ENCODE results near the gene MGMT. TPM values are rescaled to one million over a fixed set of nuclear protein-coding genes. Genes with fewer than 3 reads are reported as not detected.

Gene MGMT
- total RNA-seq, 2 donors from 2014 or later, result 18.3 to 25.5 TPM

DNA sequence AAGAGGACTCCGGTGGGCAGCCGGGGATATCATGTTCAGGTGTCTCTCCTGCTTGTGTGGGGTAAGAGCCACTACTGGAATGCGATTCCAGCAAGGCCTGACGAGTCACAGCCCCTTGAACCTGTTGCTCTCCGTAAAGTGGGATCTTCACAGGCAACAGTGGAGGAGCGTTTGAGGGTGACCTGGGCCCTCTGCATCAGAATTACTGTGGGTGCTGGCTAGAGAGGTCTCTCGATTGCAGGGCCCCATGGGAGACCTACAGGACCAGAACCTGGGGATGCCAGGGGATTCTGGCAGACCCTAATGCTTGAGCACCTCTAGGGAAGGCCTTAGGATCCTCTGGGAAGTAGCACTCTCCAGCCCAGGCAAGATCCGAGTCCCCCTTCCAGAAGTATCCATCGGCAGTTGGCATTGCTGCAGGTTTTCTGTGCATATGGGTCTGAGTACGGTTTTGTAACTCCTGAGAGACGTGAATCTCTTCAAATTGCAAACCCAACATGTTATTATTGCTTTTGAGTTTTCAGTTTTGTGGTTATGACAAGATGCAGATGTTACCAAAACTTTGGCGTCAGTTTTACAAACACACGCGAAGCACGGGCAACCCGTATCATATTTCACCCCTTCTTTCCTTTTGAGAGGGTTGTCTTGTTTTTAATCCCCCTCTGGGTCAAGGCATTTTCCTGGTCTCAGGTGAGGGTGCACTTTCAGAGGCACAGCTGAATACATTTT lies 4.6 kb downstream of the MGMT start:
- ATAC-seq (ENCODE audit: insufficient number of reproducible peaks, low FRiP score, low read depth), result no peak
- no peak for DNase-seq (ENCODE audit: low spot score)
- H3K4me3 ChIP-seq, result no peak overlapping the region
- TF ChIP-seq, protein P1, sequence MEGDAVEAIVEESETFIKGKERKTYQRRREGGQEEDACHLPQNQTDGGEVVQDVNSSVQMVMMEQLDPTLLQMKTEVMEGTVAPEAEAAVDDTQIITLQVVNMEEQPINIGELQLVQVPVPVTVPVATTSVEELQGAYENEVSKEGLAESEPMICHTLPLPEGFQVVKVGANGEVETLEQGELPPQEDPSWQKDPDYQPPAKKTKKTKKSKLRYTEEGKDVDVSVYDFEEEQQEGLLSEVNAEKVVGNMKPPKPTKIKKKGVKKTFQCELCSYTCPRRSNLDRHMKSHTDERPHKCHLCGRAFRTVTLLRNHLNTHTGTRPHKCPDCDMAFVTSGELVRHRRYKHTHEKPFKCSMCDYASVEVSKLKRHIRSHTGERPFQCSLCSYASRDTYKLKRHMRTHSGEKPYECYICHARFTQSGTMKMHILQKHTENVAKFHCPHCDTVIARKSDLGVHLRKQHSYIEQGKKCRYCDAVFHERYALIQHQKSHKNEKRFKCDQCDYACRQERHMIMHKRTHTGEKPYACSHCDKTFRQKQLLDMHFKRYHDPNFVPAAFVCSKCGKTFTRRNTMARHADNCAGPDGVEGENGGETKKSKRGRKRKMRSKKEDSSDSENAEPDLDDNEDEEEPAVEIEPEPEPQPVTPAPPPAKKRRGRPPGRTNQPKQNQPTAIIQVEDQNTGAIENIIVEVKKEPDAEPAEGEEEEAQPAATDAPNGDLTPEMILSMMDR (IDR thresholded peaks at IDR 0.05), result no peak
- H3K27me3 ChIP-seq (replicated peaks; ENCODE audit: insufficient read depth), result no peaks in the 10 kb centered on the region
- H3K4me1 ChIP-seq (ENCODE audit: control insufficient read depth in 1 of 2, low read depth in 2 of 2), result peaks cover 4 to 12% of the 10 kb centered on the region in 2 donors
- peaks cover 4% of the 10 kb centered on the region for H3K36me3 ChIP-seq
- H3K9me3 ChIP-seq, result no peaks in the 10 kb centered on the region
- H3K27ac ChIP-seq, result no peak overlapping the region

DNA sequence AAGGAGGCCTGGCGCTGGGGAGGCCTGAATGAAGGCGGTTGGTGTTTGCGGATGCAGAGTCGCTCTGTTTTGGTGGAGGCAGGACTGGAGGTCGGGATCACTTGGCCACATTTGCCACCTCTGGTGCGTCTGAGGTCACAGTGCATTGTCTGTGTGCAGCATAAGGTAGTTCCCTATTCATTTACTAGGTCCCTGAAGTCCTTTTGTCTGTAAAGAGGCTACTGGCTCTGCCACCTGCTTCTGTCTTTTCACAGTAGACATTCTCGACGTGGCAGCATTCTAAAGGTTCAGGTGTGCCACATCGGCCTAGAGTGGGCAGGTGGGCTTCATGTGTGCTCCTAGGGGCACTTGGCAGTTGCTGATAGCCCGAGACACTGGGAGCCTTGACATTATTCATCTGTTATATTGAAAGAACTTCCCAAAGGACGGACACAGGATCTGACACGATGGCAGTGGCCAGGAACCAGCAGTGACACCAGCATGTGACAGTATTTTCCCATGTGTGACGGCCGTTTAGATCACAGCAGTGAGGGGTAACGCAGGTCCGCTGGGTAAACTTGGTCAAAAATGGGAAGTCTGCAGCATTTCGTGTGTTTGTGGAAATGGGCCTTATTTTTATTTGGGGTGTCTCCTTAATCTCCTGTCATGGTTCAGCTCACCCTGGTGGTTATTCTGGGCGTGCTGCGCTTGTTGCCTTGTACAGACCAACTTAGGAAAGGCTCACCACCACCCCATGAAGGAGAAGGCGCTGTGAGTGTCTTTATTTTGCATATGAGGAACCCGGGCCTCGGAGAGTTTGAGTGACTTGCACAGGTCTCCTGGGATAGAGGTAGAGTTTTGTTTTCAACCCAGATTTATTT lies 5.9 kb downstream of the MGMT start:
- peaks cover 4% of the 10 kb centered on the region for H3K36me3 ChIP-seq
- DNase-seq (ENCODE audit: low spot score), result no peak

DNA sequence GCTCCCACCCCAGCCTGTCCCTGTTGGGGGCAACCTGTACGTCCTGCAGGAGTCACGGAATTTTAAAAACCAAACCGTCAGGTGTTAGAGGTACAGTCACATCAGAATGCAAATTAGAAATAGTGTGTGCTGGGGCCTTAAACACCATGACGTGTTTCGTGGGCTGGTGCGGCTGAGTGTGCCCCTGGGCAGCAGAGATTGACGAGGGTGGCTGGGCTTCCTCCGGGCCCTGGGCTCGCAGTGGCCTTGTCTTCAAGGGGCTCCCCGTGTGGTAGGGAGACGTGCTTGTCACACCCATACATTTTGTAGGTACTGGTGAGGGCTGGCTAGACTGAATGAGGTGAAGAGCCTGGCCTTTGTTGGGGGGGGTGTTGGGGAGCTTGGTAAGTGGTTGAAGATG lies 7.6 kb downstream of the MGMT start:
- DNase-seq (ENCODE audit: low spot score) (no peak), ATAC-seq (ENCODE audit: insufficient number of reproducible peaks, low FRiP score, low read depth) (no peak)
- H3K9me3 ChIP-seq, result no peaks in the 10 kb centered on the region
- TF ChIP-seq, protein P1 (IDR thresholded peaks at IDR 0.05), result no peak
- no peak overlapping the region for H3K27ac ChIP-seq
- H3K27me3 ChIP-seq (replicated peaks; ENCODE audit: insufficient read depth), result no peaks in the 10 kb centered on the region
- H3K36me3 ChIP-seq, result peaks cover 4% of the 10 kb centered on the region
- H3K4me3 ChIP-seq, result no peak overlapping the region
- no peaks in the 10 kb centered on the region for H3K4me1 ChIP-seq (ENCODE audit: control insufficient read depth in 1 of 2, low read depth in 2 of 2)

More for the DNA sequence above, 5.9 kb downstream of the MGMT start:
- H3K27me3 ChIP-seq (replicated peaks; ENCODE audit: insufficient read depth), result no peaks in the 10 kb centered on the region
- ATAC-seq (ENCODE audit: insufficient number of reproducible peaks, low FRiP score, low read depth), result no peak
- H3K27ac ChIP-seq, result no peak overlapping the region
- no peaks in the 10 kb centered on the region for H3K9me3 ChIP-seq
- H3K4me1 ChIP-seq (ENCODE audit: control insufficient read depth in 1 of 2, low read depth in 2 of 2), result peaks cover 0 to 3% of the 10 kb centered on the region in 2 donors
- H3K4me3 ChIP-seq, result no peak overlapping the region
- TF ChIP-seq, protein P1 (IDR thresholded peaks at IDR 0.05), result no peak

DNA sequence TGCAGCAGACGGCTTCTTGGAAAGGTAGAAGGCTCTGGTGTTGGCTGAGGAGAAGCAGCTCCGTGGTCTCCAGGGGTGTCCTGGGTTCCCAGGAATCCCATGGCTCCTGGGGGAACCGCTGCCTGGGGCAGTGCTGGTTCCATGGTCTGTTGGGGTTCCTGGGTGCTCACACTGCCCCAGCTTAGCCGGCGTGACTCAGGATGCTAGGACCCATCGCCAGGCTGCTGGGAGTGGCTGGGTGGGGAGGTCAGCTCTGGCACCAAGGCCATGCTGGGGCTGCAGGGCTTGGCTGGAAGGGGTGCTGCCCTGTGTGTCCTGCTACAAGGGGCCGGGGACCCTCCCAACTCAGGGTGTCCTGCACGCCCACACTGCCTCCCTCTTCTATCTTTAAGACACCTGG lies 9.4 kb downstream of the MGMT start:
- no peak for ATAC-seq (ENCODE audit: insufficient number of reproducible peaks, low FRiP score, low read depth)
- H3K36me3 ChIP-seq, result no peaks in the 10 kb centered on the region
- TF ChIP-seq, protein P1 (IDR thresholded peaks at IDR 0.05), result no peak

DNA sequence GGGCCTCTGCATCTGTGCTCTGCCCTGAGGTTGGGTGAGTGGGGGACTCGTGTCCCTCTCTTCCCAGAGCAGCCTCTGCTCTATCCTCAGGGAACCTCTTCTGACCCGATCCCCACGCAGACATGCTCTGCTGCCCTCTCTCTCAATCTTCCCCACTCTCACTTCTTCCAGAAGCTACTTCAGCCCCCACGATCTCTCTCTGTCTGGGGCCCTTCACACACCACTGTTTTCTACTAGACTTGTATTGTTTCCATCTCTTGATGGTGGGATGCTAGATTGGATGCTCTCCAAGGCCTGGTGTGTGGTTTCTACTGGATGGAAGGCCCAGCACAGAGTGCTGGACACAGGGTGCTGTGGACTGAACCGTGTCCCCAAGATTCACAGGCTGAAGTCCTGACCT lies 10.0 kb downstream of the MGMT start:
- DNase-seq (ENCODE audit: low spot score) (no peak), ATAC-seq (ENCODE audit: insufficient number of reproducible peaks, low FRiP score, low read depth) (no peak)
- Histone ChIP-seq H3K27ac (no peak overlapping the region), H3K4me3 (no peak overlapping the region), H3K27me3 (replicated peaks; ENCODE audit: insufficient read depth) (no peaks in the 10 kb centered on the region), H3K36me3 (no peaks in the 10 kb centered on the region), H3K4me1 (ENCODE audit: control insufficient read depth in 1 of 2, low read depth in 2 of 2) (no peaks in the 10 kb centered on the region), H3K9me3 (peaks cover 10% of the 10 kb centered on the region)
- TF ChIP-seq, protein P1 (IDR thresholded peaks at IDR 0.05), result no peak

More for the DNA sequence above, 9.4 kb downstream of the MGMT start:
- Histone ChIP-seq H3K4me3 (no peak overlapping the region), H3K9me3 (peaks cover 5% of the 10 kb centered on the region), H3K27ac (no peak overlapping the region), H3K27me3 (replicated peaks; ENCODE audit: insufficient read depth) (no peaks in the 10 kb centered on the region), H3K4me1 (ENCODE audit: control insufficient read depth in 1 of 2, low read depth in 2 of 2) (no peaks in the 10 kb centered on the region)
- DNase-seq (ENCODE audit: low spot score), result no peak
